Endothelial cell of umbilical vein (primary cell): ENCODE measurements around the gene PDSS2. TPM values are rescaled to one million over a fixed set of nuclear protein-coding genes. Genes with fewer than 3 reads are reported as not detected.

Experiments used
- BruUV-seq: library from RNA; stranded (reverse); fragments of 400-500 nt; replicated peaks from 2 replicates; lab custom pipeline; 2021; lab: Mats Ljungman, UMichigan
- CTCF ChIA-PET: fragments of 300-600, 350-600 bp; sonication (Branson Sonifier 250); formaldehyde crosslinking; loops from one replicate; lab custom pipeline; 2021; ENCODE audit warnings: antibody characterized with exemption, inconsistent platforms; lab: Charles Lee
- POLR2A ChIA-PET: fragments of 300-600, 350-600 bp; sonication (Branson Sonifier 250); formaldehyde crosslinking; loops from one replicate; lab custom pipeline; 2021; ENCODE audit warnings: antibody characterized with exemption, inconsistent platforms; lab: Charles Lee
- DNase-seq: peaks from one replicate; pipeline ENCODE4 v3.0.0-alpha.2; 2011; ENCODE audit warnings: low read depth, low spot score
- FAIRE-seq: peaks from 2 replicates; lab custom pipeline; 2011; peaks lifted over from hg19 to GRCh38; lab: Jason Lieb, UNC
- H2AFZ ChIP-seq: 2 replicates; pipeline ENCODE4 v1.6.0; 2012; ENCODE audit warnings: low read depth, low read length, control low read depth, inconsistent platforms
- H3K27ac ChIP-seq: 2 replicates; pipeline ENCODE4 v1.5.1; 2011; ENCODE audit warnings: low read depth, mild to moderate bottlenecking, control low read depth, low read length, moderate library complexity; ENCODE audit not compliant: insufficient read depth
- H3K27me3 ChIP-seq, 2 experiments: 2 replicates each; pipeline versions ENCODE4 v1.6.0 to v1.6.1; 2011; ENCODE audit warnings: low read length in 2 of 2, mixed read lengths in 1 of 2; ENCODE audit not compliant: control insufficient read depth in 2 of 2, insufficient read depth in 2 of 2
- H3K36me3 ChIP-seq, 2 experiments: 2 replicates in 1 of 2; 3 replicates in 1 of 2; pipeline ENCODE4 v1.5.1; 2011; ENCODE audit warnings: low read length in 2 of 2, mild to moderate bottlenecking in 1 of 2, moderate library complexity in 1 of 2; ENCODE audit not compliant: control insufficient read depth in 2 of 2, insufficient read depth in 2 of 2; ENCODE audit errors: extremely low read depth in 1 of 2
- H3K4me1 ChIP-seq: 3 replicates; pipeline ENCODE4 v1.5.1; 2011; ENCODE audit warnings: mild to moderate bottlenecking, low read length; ENCODE audit not compliant: control insufficient read depth, insufficient read depth; ENCODE audit errors: extremely low read depth
- H3K4me2 ChIP-seq: 2 replicates; pipeline ENCODE4 v1.6.1; 2011; ENCODE audit warnings: low read length, control low read depth, mixed read lengths; ENCODE audit not compliant: insufficient read depth
- H3K4me3 ChIP-seq, 3 experiments: fragments of 200-600 bp in 1 of 3; sonication (generic), shearing (Covaris generic) in 1 of 3; replicated peaks in 1 of 3; 2 replicates each; pipeline ENCODE4 v1.5.1; 2011 to 2016; ENCODE audit warnings: control low read depth in 3 of 3, low read length in 3 of 3, mild to moderate bottlenecking in 2 of 3, inconsistent platforms in 1 of 3, low read depth in 1 of 3, moderate library complexity in 1 of 3; ENCODE audit not compliant: insufficient read depth in 1 of 3
- H3K79me2 ChIP-seq: 2 replicates; pipeline ENCODE4 v1.6.0; 2012; ENCODE audit warnings: low read length, inconsistent platforms; ENCODE audit not compliant: control insufficient read depth, insufficient read depth
- H3K9ac ChIP-seq: replicated peaks from 2 replicates; pipeline ENCODE3; 2011; ENCODE audit warnings: low read length, control low read depth; ENCODE audit not compliant: insufficient read depth; ENCODE audit errors: extremely low read depth
- H3K9me1 ChIP-seq: replicated peaks from 3 replicates; pipeline ENCODE4 v1.6.0; 2011; ENCODE audit warnings: mild to moderate bottlenecking, low read length; ENCODE audit not compliant: control insufficient read depth, insufficient read depth; ENCODE audit errors: extremely low read depth
- H3K9me3 ChIP-seq: replicated peaks from 2 replicates; pipeline ENCODE4 v1.5.1; 2012; ENCODE audit warnings: low read length, inconsistent platforms; ENCODE audit not compliant: control insufficient read depth, insufficient read depth
- H4K20me1 ChIP-seq: replicated peaks from 2 replicates; pipeline ENCODE3; 2011; ENCODE audit warnings: mild to moderate bottlenecking, low read length; ENCODE audit not compliant: control insufficient read depth, insufficient read depth; ENCODE audit errors: extremely low read depth
- CTCF ChIP-seq, 2 donors: IDR thresholded peaks; 1 replicate in 1 of 2; 2 replicates in 1 of 2; pipeline ENCODE4 v1.5.1; 2011; ENCODE audit warnings: low read length in 2 of 2, mild to moderate bottlenecking in 2 of 2, moderate library complexity in 2 of 2, control low read depth in 1 of 2, inconsistent platforms in 1 of 2, low read depth in 1 of 2; ENCODE audit not compliant: insufficient read depth in 1 of 2; ENCODE audit errors: extremely low read depth in 1 of 2
- EZH2 ChIP-seq: IDR thresholded peaks from 2 replicates; pipeline ENCODE4 v1.6.1; 2012; ENCODE audit warnings: borderline replicate concordance, low read depth, mild to moderate bottlenecking, moderate library complexity, low read length, inconsistent platforms; ENCODE audit not compliant: severe bottlenecking
- FOS ChIP-seq: IDR thresholded peaks from 2 replicates; pipeline ENCODE4 v1.6.1; 2011; ENCODE audit warnings: mild to moderate bottlenecking, low read length, moderate library complexity, borderline replicate concordance; ENCODE audit not compliant: insufficient read depth
- GATA2 ChIP-seq: IDR thresholded peaks from 2 replicates; pipeline ENCODE4 v1.7.0; 2011; ENCODE audit warnings: low read depth, mild to moderate bottlenecking, moderate library complexity, mixed read lengths, low read length; ENCODE audit not compliant: insufficient read length, insufficient read depth
- JUN ChIP-seq: IDR thresholded peaks from 2 replicates; pipeline ENCODE4 v1.6.1; 2011; ENCODE audit warnings: borderline replicate concordance, low read depth; ENCODE audit not compliant: insufficient read length, insufficient read depth
- MYC ChIP-seq: IDR thresholded peaks from one replicate; pipeline ENCODE4 v1.6.1; 2011; ENCODE audit warnings: mild to moderate bottlenecking, low read depth, low read length
- POLR2A ChIP-seq: IDR thresholded peaks from 2 replicates; pipeline ENCODE4 v1.6.1; 2012; ENCODE audit warnings: low read depth, mild to moderate bottlenecking, control low read depth, low read length
- POLR2AphosphoS5 ChIP-seq: IDR thresholded peaks from 2 replicates; pipeline ENCODE4 v1.6.1; 2012; ENCODE audit warnings: low read depth, mild to moderate bottlenecking, control low read depth, low read length, moderate library complexity; ENCODE audit not compliant: insufficient read depth
- dilution Hi-C: fragments of 300-500 bp; cut with MboI; formaldehyde crosslinking; loops from one replicate; pipeline ENCODE4 v1.15.0; 2019; ENCODE audit warnings: low sequenced_read_pairs; ENCODE audit not compliant: extremely low pct_ligation_motif_present
- intact Hi-C: fragments of 100-400 bp; cut with micrococcal nuclease; formaldehyde crosslinking; loops from one replicate; pipeline ENCODE4 v1.10.0; 2022
- polyA plus RNA-seq, 4 experiments: library from polyadenylated mRNA; depleted of rRNA in 3 of 4; stranded (reverse) in 3 of 4; unstranded in 1 of 4; fragments of >200 nt; gene quantifications; 2 replicates each; pipeline versions ENCODE4 v1.2.1 to v1.2.3, GENCODE V29; 2011 to 2012; ENCODE audit warnings: missing spikeins in 1 of 4
- total RNA-seq: library from RNA; stranded (reverse); gene quantifications from 2 replicates; pipeline ENCODE4 v1.2.3, GENCODE V29; 2021
- TF ChIP-seq, protein P1 (sequence below): IDR thresholded peaks from 2 replicates; pipeline ENCODE4 v1.6.1; 2011; ENCODE audit not compliant: insufficient read depth, insufficient read length

Gene PDSS2
- total and polyA plus RNA-seq, 2 donors (not counting 3 experiments of a cell fraction or from before 2014, with no cell fraction given), result 7.6 to 9.3 TPM

DNA sequence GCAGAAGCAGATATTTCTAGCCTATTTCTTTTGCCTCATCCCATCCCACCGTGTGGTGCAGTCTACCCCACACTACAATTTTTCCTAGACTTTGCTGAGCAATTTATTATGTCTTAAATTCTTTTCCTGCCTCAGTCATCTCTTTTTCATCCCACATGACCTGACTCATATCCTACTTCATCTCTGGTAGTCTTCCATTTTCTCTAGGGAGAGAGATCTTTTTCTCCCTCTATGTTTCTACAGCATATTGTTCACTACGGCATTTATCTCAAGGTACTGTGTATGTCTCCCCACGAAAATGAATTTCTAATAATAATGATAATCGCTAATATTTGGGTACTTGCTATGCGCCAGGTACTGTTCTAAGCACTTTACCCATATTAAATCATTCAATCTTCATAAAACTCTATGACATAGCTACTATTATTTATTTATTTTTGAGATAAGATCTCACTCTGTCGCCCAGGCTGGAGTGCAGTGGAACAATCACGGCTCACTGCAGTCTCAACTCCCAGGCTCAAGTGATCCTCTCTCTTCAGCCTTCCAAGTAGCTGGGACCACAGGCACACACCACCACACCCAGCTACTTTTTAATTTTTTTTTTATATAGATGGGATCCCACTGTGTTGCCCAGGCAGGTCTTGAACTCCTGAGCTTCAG, 15.6 kb downstream of the PDSS2 start:
- DNase-seq (peak; percentile 29), FAIRE-seq (no peak)
- Histone ChIP-seq H3K36me3 (no peaks in the 10 kb centered on the region), H3K9ac (no peak overlapping the region), H4K20me1 (no peaks in the 10 kb centered on the region), H3K9me1 (no peaks in the 10 kb centered on the region), H3K9me3 (no peaks in the 10 kb centered on the region), H3K4me2 (no peak overlapping the region), H3K27ac (no peak overlapping the region), H3K79me2 (peaks cover 3% of the 10 kb centered on the region), H3K27me3 (no peaks in the 10 kb centered on the region), H2AFZ (no peak overlapping the region), H3K4me1 (no peaks in the 10 kb centered on the region), H3K4me3 (no peak overlapping the region)
- POLR2A ChIA-PET, result interaction anchor here (0.7 kb wide), 1 partner anchor 16 kb away, joined by 3 read pairs; the partner anchor contains the start of gene PDSS2
- BruUV-seq, result no TSS peak
- dilution Hi-C loops, result no loop called here
- CTCF ChIA-PET, result interaction anchor here (0.8 to 1.7 kb wide), 6 partner anchors 8 to 423 kb away, joined by 3 to 11 read pairs (median 4); partner anchors contain the start of gene PDSS2
- TF ChIP-seq GATA2 (peak; percentile 77), FOS (no peak)
- intact Hi-C loops, result no loop called here

- H3K4me1 ChIP-seq, result no peaks in the 10 kb centered on the region
- H3K4me2 ChIP-seq, result no peak overlapping the region
- no peaks in the 10 kb centered on the region for H3K9me3 ChIP-seq
- ChIA-PET POLR2A (no interaction called here), CTCF (interaction anchor here (1.4 to 1.6 kb wide), 3 partner anchors 8 to 424 kb away, joined by 3 to 4 read pairs (median 3); no protein-coding TSS in a partner anchor)
- H3K79me2 ChIP-seq, result peaks cover 3% of the 10 kb centered on the region
- dilution Hi-C loops, result no loop called here
- intact Hi-C loops, result no loop called here
- H3K9me1 ChIP-seq, result no peaks in the 10 kb centered on the region
- FAIRE-seq (no peak), DNase-seq (no peak)
- TF ChIP-seq POLR2A, result no peak
- no peak for TF ChIP-seq GATA2
- TF ChIP-seq FOS, result no peak
- TF ChIP-seq POLR2AphosphoS5, result no peak
- TF ChIP-seq JUN, result no peak
- TF ChIP-seq CTCF (IDR thresholded peaks at IDR 0.05; ENCODE audit: extremely low read depth in 1 of 2, insufficient read depth in 1 of 2, low read depth in 1 of 2, low read length in 2 of 2), result no peak
- TF ChIP-seq, protein P1, sequence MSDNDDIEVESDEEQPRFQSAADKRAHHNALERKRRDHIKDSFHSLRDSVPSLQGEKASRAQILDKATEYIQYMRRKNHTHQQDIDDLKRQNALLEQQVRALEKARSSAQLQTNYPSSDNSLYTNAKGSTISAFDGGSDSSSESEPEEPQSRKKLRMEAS, result no peak
- no peak for TF ChIP-seq MYC
- no peak for TF ChIP-seq EZH2
- no peaks in the 10 kb centered on the region for H4K20me1 ChIP-seq
- no TSS peak for BruUV-seq
- H3K27ac ChIP-seq, result no peak overlapping the region
- H3K9ac ChIP-seq, result no peak overlapping the region
- no peak overlapping the region for H2AFZ ChIP-seq
- H3K36me3 ChIP-seq, result no peaks in the 10 kb centered on the region
- H3K27me3 ChIP-seq, result no peaks in the 10 kb centered on the region
- H3K4me3 ChIP-seq, result no peak overlapping the region
Measured at GRCh38 chr6:107442938-107443607, 16.3 kb downstream of the PDSS2 start.
